KMS-11 (cell line): ENCODE measurements around the gene CDC73.
"Not testable (repeated sequence)": the region's sequence is repeated elsewhere in the genome, so short reads cannot be mapped to it uniquely, and the experiment has no call there.

Experiments
- H2AFZ ChIP-seq: fragments of 200-600 bp; sonication (generic); 2 replicates; pipeline ENCODE4 v1.6.1; 2016; ENCODE audit warnings: antibody characterized with exemption, mixed run types, low read depth
- H3K27ac ChIP-seq: fragments of 200-600 bp; sonication (generic); 2 replicates; pipeline ENCODE4 v1.6.1; 2016; ENCODE audit warnings: mild to moderate bottlenecking, mixed run types
- H3K27me3 ChIP-seq: fragments of 200-600 bp; sonication (generic); 2 replicates; pipeline ENCODE4 v1.6.1; 2017; ENCODE audit warnings: mild to moderate bottlenecking, low read depth, mixed run types, moderate library complexity; ENCODE audit not compliant: insufficient read depth
- H3K36me3 ChIP-seq: fragments of 200-600 bp; sonication (generic); 2 replicates; pipeline ENCODE4 v1.6.1; 2017; ENCODE audit warnings: mild to moderate bottlenecking, mixed run types; ENCODE audit not compliant: insufficient read depth
- H3K4me1 ChIP-seq: fragments of 200-600 bp; sonication (generic); 2 replicates; pipeline ENCODE4 v1.6.1; 2016; ENCODE audit warnings: mild to moderate bottlenecking, low read depth, mixed run types; ENCODE audit not compliant: poor library complexity, severe bottlenecking
- H3K4me2 ChIP-seq: fragments of 200-600 bp; sonication (generic); 2 replicates; pipeline ENCODE4 v1.7.0; 2016; ENCODE audit warnings: mild to moderate bottlenecking, mixed run types
- H3K4me3 ChIP-seq: fragments of 200-600 bp; sonication (generic); IDR thresholded peaks from 2 replicates; pipeline ENCODE4 v1.6.1; 2017; ENCODE audit warnings: low read depth, low read length, mixed read lengths; ENCODE audit not compliant: insufficient read depth
- H3K79me2 ChIP-seq: fragments of 200-600 bp; sonication (generic); 2 replicates; pipeline ENCODE4 v1.6.1; 2016; ENCODE audit warnings: low read depth, mixed run types; ENCODE audit not compliant: insufficient read depth
- H3K9ac ChIP-seq: fragments of 200-600 bp; sonication (generic); 2 replicates; pipeline ENCODE4 v1.6.1; 2016; ENCODE audit warnings: mild to moderate bottlenecking, mixed run types
- H4K20me1 ChIP-seq: fragments of 200-600 bp; sonication (generic); 2 replicates; pipeline ENCODE4 v1.6.1; 2016; ENCODE audit warnings: mild to moderate bottlenecking, mixed run types; ENCODE audit not compliant: insufficient read depth
- CTCF ChIP-seq: fragments of 200-600 bp; sonication (generic); conservative IDR thresholded peaks from 2 replicates; pipeline ENCODE4 v1.6.1; 2017; ENCODE audit warnings: low read depth, mild to moderate bottlenecking, antibody characterized with exemption, low read length, moderate library complexity, mixed read lengths

CDC73 gene

GRCh38 chr1:193184776-193185175 lies 62.9 kb downstream of the CDC73 start:
- H3K27ac ChIP-seq = no peak overlapping the region
- H3K27me3 ChIP-seq = no peaks in the 10 kb centered on the region
- H4K20me1 ChIP-seq = no peaks in the 10 kb centered on the region
- H3K4me1 ChIP-seq = peaks cover 20% of the 10 kb centered on the region
- H3K79me2 ChIP-seq = peaks cover 24% of the 10 kb centered on the region
- no peak overlapping the region for H2AFZ ChIP-seq
- TF ChIP-seq CTCF = no peak
- H3K4me3 ChIP-seq = no peak overlapping the region
- H3K9ac ChIP-seq = no peak overlapping the region
- no peaks in the 10 kb centered on the region for H3K36me3 ChIP-seq
- no peak overlapping the region for H3K4me2 ChIP-seq

- Histone ChIP-seq H3K4me3 (no peak overlapping the region), H2AFZ (no peak overlapping the region), H3K9ac (no peak overlapping the region), H3K27ac (no peak overlapping the region), H3K4me1 (peaks cover 25% of the 10 kb centered on the region), H3K4me2 (no peak overlapping the region), H3K36me3 (no peaks in the 10 kb centered on the region), H4K20me1 (no peaks in the 10 kb centered on the region), H3K79me2 (peaks cover 24% of the 10 kb centered on the region), H3K27me3 (no peaks in the 10 kb centered on the region)
- no peak for TF ChIP-seq CTCF
Measured at GRCh38 chr1:193185211-193185610, 63.4 kb downstream of the CDC73 start.

GRCh38 chr1:193185901-193186731 lies 64.3 kb downstream of the CDC73 start, which contains the start of gene B3GALT2:
TSS of gene B3GALT2 (minus strand) at chr1:193186613. CDS start at chr1:193181562, 5,051 bp downstream.
- Histone ChIP-seq H3K4me3 (no peak within 1 kb of the TSS), H4K20me1 (no peaks in the 10 kb centered on the region), H3K27me3 (no peaks in the 10 kb centered on the region), H3K27ac (no peak within 1 kb of the TSS), H3K4me2 (no peak within 1 kb of the TSS), H3K36me3 (no peaks in the 10 kb centered on the region), H3K79me2 (peaks cover 24% of the 10 kb centered on the region), H3K4me1 (peaks cover 34% of the 10 kb centered on the region), H2AFZ (no peak within 1 kb of the TSS), H3K9ac (no peak within 1 kb of the TSS)
- TF ChIP-seq CTCF = no peak

GRCh38 chr1:193187114-193187513 lies 65.3 kb downstream of the CDC73 start:
- Histone ChIP-seq H3K36me3 (no peaks in the 10 kb centered on the region), H4K20me1 (no peaks in the 10 kb centered on the region), H2AFZ (no peak overlapping the region), H3K4me3 (no peak overlapping the region), H3K27me3 (no peaks in the 10 kb centered on the region), H3K79me2 (peaks cover 24% of the 10 kb centered on the region), H3K9ac (no peak overlapping the region), H3K27ac (no peak overlapping the region), H3K4me2 (no peak overlapping the region), H3K4me1 (peaks cover 35% of the 10 kb centered on the region)
- no peak for TF ChIP-seq CTCF

GRCh38 chr1:193188915-193189314 lies 67.1 kb downstream of the CDC73 start:
- H3K36me3 ChIP-seq, H4K20me1 ChIP-seq, H2AFZ ChIP-seq, H3K9ac ChIP-seq, H3K27me3 ChIP-seq, H3K27ac ChIP-seq, H3K4me3 ChIP-seq, H3K4me2 ChIP-seq: not testable (repeated sequence)
- peaks cover 22% of the 10 kb centered on the region for H3K4me1 ChIP-seq
- H3K79me2 ChIP-seq = peaks cover 18% of the 10 kb centered on the region
